GM13977 (cell line): Measurements from ENCODE around the gene LRP6.

Source experiments
- DNase-seq: peaks from one replicate; pipeline ENCODE4 v3.0.0; 2012; ENCODE audit warnings: low spot score
- in situ Hi-C: fragments of 300-500 bp; cut with MboI; formaldehyde crosslinking; loops from one replicate; pipeline ENCODE4 v1.12.0; 2022; ENCODE audit warnings: low sequenced_read_pairs, low pct_unique_long_range_greater_than_20kb, mixed read lengths, inconsistent platforms; ENCODE audit not compliant: unreplicated experiment
- TF ChIP-seq, protein P1 (sequence below): IDR thresholded peaks from 2 replicates; pipeline ENCODE4 v1.5.1; 2012; ENCODE audit warnings: mild to moderate bottlenecking, control low read depth; ENCODE audit not compliant: insufficient read depth; ENCODE audit errors: extremely low read depth, missing control alignments

Gene LRP6

DNA sequence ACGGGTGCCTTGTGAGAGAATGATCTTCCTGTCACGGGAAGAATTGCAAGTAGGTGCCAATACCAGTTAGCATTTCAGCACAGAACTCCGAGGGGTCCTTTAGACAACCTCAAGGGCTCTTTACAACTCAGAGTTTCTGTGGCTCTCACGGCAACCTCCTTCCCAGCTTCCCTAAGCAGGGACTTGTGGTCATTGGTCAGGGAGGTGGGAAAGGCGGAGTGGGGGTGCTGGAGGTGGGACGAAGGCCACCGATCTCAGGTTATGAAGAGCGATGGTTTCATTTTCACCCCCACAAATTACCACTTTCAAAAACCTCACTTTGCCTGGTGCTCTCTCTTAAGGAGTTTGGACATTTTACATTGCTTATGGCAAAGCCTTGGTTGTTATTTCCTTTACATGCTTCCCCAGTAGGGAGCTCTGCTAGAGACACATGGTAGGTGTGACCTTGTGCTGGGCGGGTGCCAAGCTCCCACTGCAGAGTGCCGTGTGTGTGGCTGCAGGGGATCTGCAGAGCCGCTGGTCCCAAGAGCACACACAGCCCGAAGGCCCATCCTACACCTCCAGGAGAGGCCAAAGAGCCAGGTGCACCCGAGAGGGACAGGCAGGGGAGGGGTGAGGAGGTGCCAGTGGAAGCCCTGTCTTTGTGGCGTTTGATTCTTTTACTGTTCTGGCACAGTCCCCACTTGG lies 174.7 kb downstream of the LRP6 start:
- in situ Hi-C loops = no loop called here
- DNase-seq = no peak
- TF ChIP-seq, protein P1, sequence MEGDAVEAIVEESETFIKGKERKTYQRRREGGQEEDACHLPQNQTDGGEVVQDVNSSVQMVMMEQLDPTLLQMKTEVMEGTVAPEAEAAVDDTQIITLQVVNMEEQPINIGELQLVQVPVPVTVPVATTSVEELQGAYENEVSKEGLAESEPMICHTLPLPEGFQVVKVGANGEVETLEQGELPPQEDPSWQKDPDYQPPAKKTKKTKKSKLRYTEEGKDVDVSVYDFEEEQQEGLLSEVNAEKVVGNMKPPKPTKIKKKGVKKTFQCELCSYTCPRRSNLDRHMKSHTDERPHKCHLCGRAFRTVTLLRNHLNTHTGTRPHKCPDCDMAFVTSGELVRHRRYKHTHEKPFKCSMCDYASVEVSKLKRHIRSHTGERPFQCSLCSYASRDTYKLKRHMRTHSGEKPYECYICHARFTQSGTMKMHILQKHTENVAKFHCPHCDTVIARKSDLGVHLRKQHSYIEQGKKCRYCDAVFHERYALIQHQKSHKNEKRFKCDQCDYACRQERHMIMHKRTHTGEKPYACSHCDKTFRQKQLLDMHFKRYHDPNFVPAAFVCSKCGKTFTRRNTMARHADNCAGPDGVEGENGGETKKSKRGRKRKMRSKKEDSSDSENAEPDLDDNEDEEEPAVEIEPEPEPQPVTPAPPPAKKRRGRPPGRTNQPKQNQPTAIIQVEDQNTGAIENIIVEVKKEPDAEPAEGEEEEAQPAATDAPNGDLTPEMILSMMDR = no peak

DNA sequence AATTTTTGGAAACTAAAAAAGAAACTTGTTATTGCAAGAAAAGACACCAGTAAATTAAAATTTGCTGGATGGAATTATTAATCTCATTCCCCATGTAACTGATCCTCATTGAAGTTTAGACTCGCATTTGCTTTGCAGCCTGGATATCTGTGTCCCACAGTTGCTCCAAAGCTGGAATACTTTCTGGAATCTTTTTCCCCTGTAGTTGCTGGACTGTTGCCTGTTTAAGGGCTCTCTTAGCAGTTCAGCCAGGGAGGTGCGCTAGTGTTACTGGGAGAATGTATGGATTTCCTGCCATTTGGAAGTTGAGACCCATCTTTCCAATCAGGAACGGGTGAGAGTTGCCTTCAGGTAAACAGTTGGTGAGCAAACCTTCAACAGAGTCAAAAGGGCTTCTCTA lies 175.8 kb downstream of the LRP6 start:
- DNase-seq = no peak
- in situ Hi-C loops = no loop called here
- TF ChIP-seq, protein P1 = no peak

DNA sequence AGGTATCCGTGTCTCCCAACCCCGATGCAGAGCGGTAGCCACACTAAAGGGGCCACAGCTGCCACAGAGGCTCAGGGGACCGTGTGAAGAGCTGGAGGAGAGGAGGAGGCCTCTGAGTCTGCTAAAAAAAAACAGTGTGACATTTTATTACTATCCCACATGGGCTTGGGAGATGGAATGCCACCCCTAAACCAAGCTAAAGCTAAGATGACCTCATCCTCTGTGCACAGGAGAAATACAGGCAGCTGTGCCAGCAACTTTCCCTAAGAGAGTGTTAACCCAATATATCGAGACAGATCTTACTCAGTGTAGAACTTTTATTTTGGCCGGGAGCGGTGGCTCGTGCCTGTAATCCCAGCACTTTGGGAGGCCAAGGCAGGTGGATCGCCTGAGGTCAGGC lies 178.1 kb downstream of the LRP6 start:
- in situ Hi-C loops = no loop called here
- TF ChIP-seq, protein P1 = no peak
- no peak for DNase-seq

DNA sequence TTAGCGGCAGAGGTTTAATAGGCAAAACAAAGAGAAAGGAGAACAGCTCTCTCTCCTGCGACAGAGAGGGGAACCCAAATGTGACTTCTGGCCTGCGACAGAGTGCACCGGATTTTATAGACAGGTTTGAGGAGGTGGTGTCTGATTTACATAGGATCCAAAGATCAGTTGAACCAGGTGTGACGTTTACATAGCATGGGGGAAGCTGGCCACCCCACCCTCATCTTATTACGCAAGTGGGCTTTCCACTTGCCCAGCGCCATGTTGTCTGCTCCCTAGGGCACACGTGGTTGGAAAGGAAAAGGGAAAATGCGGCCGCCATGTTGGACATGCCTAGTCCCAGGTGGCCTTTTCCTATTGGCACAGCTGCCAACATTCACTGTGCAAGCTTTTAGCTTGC lies 178.7 kb downstream of the LRP6 start:
- in situ Hi-C loops = no loop called here
- TF ChIP-seq, protein P1 = no peak
- DNase-seq = no peak

DNA sequence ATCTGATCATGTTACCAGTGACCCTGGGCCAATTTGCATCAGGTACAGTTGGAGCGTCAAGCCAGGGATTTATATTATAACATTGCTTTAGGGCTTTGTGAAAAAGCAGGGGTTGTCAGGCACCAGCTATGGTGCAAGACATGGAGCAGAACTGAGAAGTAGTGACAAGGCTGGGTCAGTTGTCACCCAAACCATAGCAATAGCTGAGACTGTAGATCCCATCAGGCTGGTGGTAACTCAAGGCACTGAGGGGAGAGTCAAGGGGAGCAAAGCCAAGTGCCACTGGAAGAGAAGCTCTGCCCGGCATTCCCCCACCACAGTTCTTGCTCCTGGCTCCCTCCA lies 179.2 kb downstream of the LRP6 start:
- DNase-seq = no peak
- in situ Hi-C loops = no loop called here
- TF ChIP-seq, protein P1 = no peak

DNA sequence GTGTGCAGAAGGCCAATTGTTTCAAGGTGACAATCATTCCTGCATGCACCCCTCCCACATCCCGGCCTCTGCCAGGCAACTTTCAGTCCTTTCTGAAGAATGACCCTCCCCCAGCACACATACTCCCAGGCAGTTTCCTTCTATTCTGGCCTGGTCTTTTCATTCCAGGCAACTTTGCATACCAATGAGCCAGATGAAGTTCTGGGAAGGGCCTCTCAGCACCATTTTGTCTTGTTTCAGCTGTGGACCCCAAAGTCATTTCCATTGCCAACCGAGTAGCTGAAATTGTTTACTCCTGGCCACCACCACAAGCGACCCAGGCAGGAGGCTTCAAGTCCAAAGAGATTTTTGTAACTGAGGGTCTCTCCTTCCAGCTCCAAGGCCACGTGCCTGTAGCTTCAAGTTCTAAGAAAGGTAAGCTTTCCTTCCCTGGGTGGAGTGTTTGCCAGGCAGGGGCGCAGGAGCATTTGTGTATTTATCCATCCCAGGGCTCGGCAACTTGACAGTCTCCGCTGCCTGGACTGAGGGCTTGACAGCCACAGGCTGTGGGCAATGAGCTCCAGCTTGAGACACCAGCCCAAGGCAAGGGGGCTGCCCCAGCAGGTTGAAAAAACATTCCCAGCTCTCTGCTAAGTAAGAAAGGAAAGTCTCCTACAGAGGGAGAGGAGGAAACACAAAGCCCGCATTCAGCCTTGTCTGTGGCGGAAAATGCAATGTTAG lies 179.7 kb downstream of the LRP6 start:
- in situ Hi-C loops = no loop called here
- DNase-seq = no peak
- TF ChIP-seq, protein P1 = no peak
